HepG2 (cell line): ENCODE results near the gene RUNX2. TPM values are rescaled to one million over a fixed set of nuclear protein-coding genes. Genes with fewer than 3 reads are reported as not detected.

Experiments used
- ATAC-seq: fragments of 200-7000 bp; cut with Tn5 transposase; 3 replicates; pipeline ENCODE4 v1.9.1; 2020; ENCODE audit warnings: mild to moderate bottlenecking, moderate library complexity
- BruUV-seq: library from RNA; stranded (reverse); fragments of 400-500 nt; replicated peaks from 2 replicates; lab custom pipeline; 2021; lab: Mats Ljungman, UMichigan
- CTCF ChIA-PET: fragments of 300-600 bp; formaldehyde crosslinking; extraction: SDS; loops from one replicate; lab custom pipeline; 2021; ENCODE audit warnings: low total read pairs, inconsistent platforms, low intra/inter-chr PET ratio; lab: Yijun Ruan, JAX
- POLR2A ChIA-PET: fragments of 350-600 bp; sonication (Branson Sonifier 250); formaldehyde crosslinking; loops from one replicate; lab custom pipeline; 2020; ENCODE audit warnings: antibody characterized with exemption, inconsistent platforms; lab: Yijun Ruan, JAX
- DNase-seq: peaks from one replicate; pipeline ENCODE4 v3.0.0-alpha.2; 2015; ENCODE audit warnings: low spot score
- FAIRE-seq: peaks from 3 replicates; lab custom pipeline; 2011; peaks lifted over from hg19 to GRCh38; lab: Jason Lieb, UNC
- H2AFZ ChIP-seq: one replicate; pipeline ENCODE4 v1.6.1; 2011; ENCODE audit warnings: low read length, inconsistent platforms
- H3K27ac ChIP-seq: fragments of 300-600 bp; 3 replicates; pipeline ENCODE4 v1.8.0; 2011; ENCODE audit warnings: mixed run types, mild to moderate bottlenecking, mixed read lengths, low read length, inconsistent platforms; ENCODE audit not compliant: insufficient read depth; ENCODE audit errors: extremely low read length
- H3K27me3 ChIP-seq, 2 experiments: fragments of 200-600 bp in 1 of 2; 2 replicates in 1 of 2; 3 replicates in 1 of 2; pipeline versions ENCODE4 v1.6.0 to v1.8.0; 2011; ENCODE audit warnings: low read length in 2 of 2, mild to moderate bottlenecking in 2 of 2, moderate library complexity in 2 of 2, inconsistent platforms in 1 of 2; ENCODE audit not compliant: insufficient read depth in 2 of 2, control insufficient read depth in 1 of 2
- H3K36me3 ChIP-seq, 2 experiments: fragments of 200-600 bp in 1 of 2; replicated peaks in 1 of 2; 2 replicates in 1 of 2; 3 replicates in 1 of 2; pipeline versions ENCODE4 v1.5.1 to v1.8.0; 2011; ENCODE audit warnings: low read length in 2 of 2, inconsistent platforms in 1 of 2; ENCODE audit not compliant: insufficient read depth in 2 of 2, control insufficient read depth in 1 of 2
- H3K4me1 ChIP-seq: 2 replicates; pipeline ENCODE4 v1.5.1; 2012; ENCODE audit warnings: low read length, inconsistent platforms; ENCODE audit not compliant: insufficient read depth
- H3K4me2 ChIP-seq: 2 replicates; pipeline ENCODE4 v1.6.0; 2011; ENCODE audit warnings: low read depth, low read length, inconsistent platforms
- H3K4me3 ChIP-seq, 3 experiments: fragments of 200-600 bp in 1 of 3; sonication (generic), shearing (Covaris generic) in 1 of 3; replicated peaks in 1 of 3; 2 replicates each; pipeline ENCODE4 v1.5.1; 2011 to 2016; ENCODE audit warnings: low read length in 3 of 3, inconsistent platforms in 2 of 3, low read depth in 2 of 3, mild to moderate bottlenecking in 2 of 3, control low read depth in 1 of 3, mixed read lengths in 1 of 3; ENCODE audit not compliant: insufficient read depth in 1 of 3
- H3K79me2 ChIP-seq: one replicate; pipeline ENCODE4 v1.6.1; 2011; ENCODE audit warnings: low read length, inconsistent platforms; ENCODE audit not compliant: insufficient read depth
- H3K9ac ChIP-seq: 2 replicates; pipeline ENCODE4 v1.6.0; 2011; ENCODE audit warnings: mild to moderate bottlenecking, low read depth, low read length, inconsistent platforms; ENCODE audit not compliant: insufficient read depth
- H3K9me3 ChIP-seq: 2 replicates; pipeline ENCODE4 v1.5.1; 2012; ENCODE audit warnings: mild to moderate bottlenecking, low read length
- H4K20me1 ChIP-seq: 2 replicates; pipeline ENCODE4 v1.6.0; 2011; ENCODE audit warnings: inconsistent platforms, mild to moderate bottlenecking, low read length, moderate library complexity; ENCODE audit not compliant: insufficient read depth
- BHLHE40 ChIP-seq: IDR thresholded peaks from 2 replicates; pipeline ENCODE4 v1.6.1; 2011; ENCODE audit warnings: low read length, improper control_type of control experiment
- HOXA7 ChIP-seq: sonication (generic); formaldehyde crosslinking; IDR thresholded peaks from 2 replicates; pipeline ENCODE4 v1.8.1; 2022; ENCODE audit warnings: mild to moderate bottlenecking, missing genetic modification reagents, moderate library complexity
- SRY ChIP-seq: sonication (generic); formaldehyde crosslinking; IDR thresholded peaks from 2 replicates; pipeline ENCODE4 v1.8.0; 2022; ENCODE audit warnings: mild to moderate bottlenecking, missing genetic modification reagents
- ZBTB20 ChIP-seq: sonication (generic); formaldehyde crosslinking; IDR thresholded peaks from 2 replicates; pipeline ENCODE4 v1.8.1; 2023; ENCODE audit warnings: missing genetic modification reagents, low read depth, mild to moderate bottlenecking, borderline replicate concordance
- ZBTB21 ChIP-seq: sonication (generic); formaldehyde crosslinking; IDR thresholded peaks from 2 replicates; pipeline ENCODE4 v1.4.0; 2020; ENCODE audit warnings: missing genetic modification reagents
- ZFP36L1 ChIP-seq: sonication (generic); formaldehyde crosslinking; IDR thresholded peaks from 2 replicates; pipeline ENCODE4 v1.8.0; 2022; ENCODE audit warnings: mild to moderate bottlenecking, missing genetic modification reagents, moderate library complexity
- ZFP41 ChIP-seq: sonication (generic); formaldehyde crosslinking; IDR thresholded peaks from 2 replicates; pipeline ENCODE4 v1.4.0; 2020; ENCODE audit warnings: mild to moderate bottlenecking, missing genetic modification reagents, borderline replicate concordance
- ZFX ChIP-seq: sonication (generic); formaldehyde crosslinking; IDR thresholded peaks from 2 replicates; pipeline ENCODE4 v1.4.0; 2020; ENCODE audit warnings: mild to moderate bottlenecking, low read depth, missing genetic modification reagents, moderate library complexity
- ZNF24 ChIP-seq: fragments of 450-650 bp; IDR thresholded peaks from 2 replicates; pipeline ENCODE4 v1.6.1; 2017; ENCODE audit warnings: antibody characterized with exemption, mild to moderate bottlenecking
- ZNF343 ChIP-seq: sonication (generic); formaldehyde crosslinking; IDR thresholded peaks from 2 replicates; pipeline ENCODE4 v1.4.0; 2020; ENCODE audit warnings: mild to moderate bottlenecking, missing genetic modification reagents
- ZNF652 ChIP-seq: IDR thresholded peaks from 2 replicates; pipeline ENCODE4 v1.6.1; 2016; ENCODE audit warnings: low read depth, borderline replicate concordance
- WGBS: methylation state at CpG from one replicate; pipeline ENCODE4 v1.1.6; 2017; ENCODE audit warnings: low lambda C conversion rate; 5-methylcytosine and 5-hydroxymethylcytosine counted together
- in situ Hi-C: cut with HindIII; loops from 2 replicates; pipeline ENCODE4 v1.10.0; 2017; ENCODE audit warnings: low pct_unique_long_range_greater_than_20kb; ENCODE audit not compliant: extremely low pct_ligation_motif_present
- intact Hi-C: fragments of 100-400 bp; cut with micrococcal nuclease; formaldehyde crosslinking; loops from one replicate; pipeline ENCODE4 v1.10.0; 2022; ENCODE audit not compliant: unreplicated experiment
- polyA plus RNA-seq, 8 experiments: library from polyadenylated mRNA; depleted of rRNA in 3 of 8; stranded (reverse) in 7 of 8; unstranded in 1 of 8; fragments of >200 nt; fragmentation: Illumina TruSeq in 4 of 8; extraction: Trizol in 4 of 8; gene quantifications; 2 replicates each; pipeline versions ENCODE4 v1.2.1 to v1.2.3, GENCODE V29; 2011 to 2016; ENCODE audit warnings: low read depth in 4 of 8, missing spikeins in 1 of 8, mixed read lengths in 1 of 8; ENCODE audit not compliant: insufficient read depth in 1 of 8
- total RNA-seq, 5 experiments: library from RNA; depleted of rRNA; stranded (reverse); fragments of >200 nt; fragmentation: Illumina TruSeq; extraction: Trizol; gene quantifications; 2 replicates each; pipeline ENCODE4 v1.2.3, GENCODE V29; 2016; ENCODE audit warnings: low read depth in 1 of 5
- TF ChIP-seq, protein P1 (sequence below): sonication (generic); formaldehyde crosslinking; IDR thresholded peaks from 2 replicates; pipeline ENCODE4 v1.8.1; 2023; ENCODE audit warnings: mild to moderate bottlenecking, missing genetic modification reagents
- TF ChIP-seq, protein P2 (sequence below): sonication (generic); formaldehyde crosslinking; IDR thresholded peaks from 2 replicates; pipeline ENCODE4 v1.5.1; 2020; ENCODE audit warnings: mild to moderate bottlenecking, missing genetic modification reagents
- TF ChIP-seq, protein P3 (sequence below): sonication (generic); formaldehyde crosslinking; IDR thresholded peaks from 2 replicates; pipeline ENCODE4 v1.5.0; 2020; ENCODE audit warnings: missing genetic modification reagents, mild to moderate bottlenecking, borderline replicate concordance
- TF ChIP-seq, protein P4 (sequence below), 2 experiments: sonication (generic) in 1 of 2; formaldehyde crosslinking in 1 of 2; IDR thresholded peaks; 2 replicates each; pipeline versions ENCODE4 v1.5.1 to v1.6.1; 2011 to 2020; ENCODE audit warnings: borderline replicate concordance in 1 of 2, low read depth in 1 of 2, low read length in 1 of 2, mild to moderate bottlenecking in 1 of 2, missing genetic modification reagents in 1 of 2, moderate library complexity in 1 of 2

The RUNX2 gene
- total and polyA plus RNA-seq, 2 of the 13 experiments (the other 11 are each of a cell fraction or from before 2014, with no cell fraction given), result not detected

DNA sequence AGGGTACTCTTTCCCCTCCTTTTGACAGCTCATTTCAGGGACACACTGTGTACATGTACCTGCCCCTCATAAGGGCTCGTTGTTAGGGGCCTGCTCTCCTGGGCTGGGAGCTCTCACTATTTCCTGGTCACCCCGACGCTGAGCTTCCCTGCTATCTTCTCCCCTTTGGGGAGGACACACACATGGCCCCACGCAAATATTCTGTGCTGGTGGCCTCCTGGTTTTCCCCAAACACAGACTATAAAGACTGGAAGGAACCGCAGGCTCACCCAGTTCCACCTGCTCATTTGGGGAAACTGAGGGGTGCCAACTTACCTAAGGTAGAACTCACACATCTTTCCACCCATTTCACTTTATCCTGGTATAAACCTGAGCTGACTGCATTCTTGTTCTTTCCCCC is 351.0 kb downstream of the RUNX2 start:
- in situ Hi-C loops, result no loop called here
- Histone ChIP-seq H3K27ac (no peak overlapping the region), H3K4me2 (no peak overlapping the region), H2AFZ (no peak overlapping the region), H3K36me3 (no peaks in the 10 kb centered on the region), H3K4me3 (no peak overlapping the region), H4K20me1 (no peaks in the 10 kb centered on the region), H3K79me2 (no peaks in the 10 kb centered on the region), H3K9ac (no peak overlapping the region), H3K4me1 (no peaks in the 10 kb centered on the region), H3K27me3 (peaks cover 0 to 12% of the 10 kb centered on the region in 2 experiments; a peak in 3 of 5 replicates), H3K9me3 (peaks cover 5% of the 10 kb centered on the region; the same call in 1 of the 2 replicates)
- 26% methylated on average over 5 of the region's 5 CpGs for WGBS
- intact Hi-C loops, result no loop called here
- ATAC-seq (no peak), DNase-seq (no peak), FAIRE-seq (no peak)
- BruUV-seq, result no TSS peak
- POLR2A ChIA-PET, result no interaction called here
- CTCF ChIA-PET, result no interaction called here
- TF ChIP-seq BHLHE40, result no peak
- TF ChIP-seq, protein P1, sequence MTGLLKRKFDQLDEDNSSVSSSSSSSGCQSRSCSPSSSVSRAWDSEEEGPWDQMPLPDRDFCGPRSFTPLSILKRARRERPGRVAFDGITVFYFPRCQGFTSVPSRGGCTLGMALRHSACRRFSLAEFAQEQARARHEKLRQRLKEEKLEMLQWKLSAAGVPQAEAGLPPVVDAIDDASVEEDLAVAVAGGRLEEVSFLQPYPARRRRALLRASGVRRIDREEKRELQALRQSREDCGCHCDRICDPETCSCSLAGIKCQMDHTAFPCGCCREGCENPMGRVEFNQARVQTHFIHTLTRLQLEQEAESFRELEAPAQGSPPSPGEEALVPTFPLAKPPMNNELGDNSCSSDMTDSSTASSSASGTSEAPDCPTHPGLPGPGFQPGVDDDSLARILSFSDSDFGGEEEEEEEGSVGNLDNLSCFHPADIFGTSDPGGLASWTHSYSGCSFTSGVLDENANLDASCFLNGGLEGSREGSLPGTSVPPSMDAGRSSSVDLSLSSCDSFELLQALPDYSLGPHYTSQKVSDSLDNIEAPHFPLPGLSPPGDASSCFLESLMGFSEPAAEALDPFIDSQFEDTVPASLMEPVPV, result no peak
- no peak for TF ChIP-seq ZNF652
- TF ChIP-seq ZFX, result no peak
- TF ChIP-seq ZBTB21 (CRISPR knock-in tag), result no peak
- no peak for TF ChIP-seq ZNF343 (CRISPR knock-in tag)
- TF ChIP-seq, protein P2, sequence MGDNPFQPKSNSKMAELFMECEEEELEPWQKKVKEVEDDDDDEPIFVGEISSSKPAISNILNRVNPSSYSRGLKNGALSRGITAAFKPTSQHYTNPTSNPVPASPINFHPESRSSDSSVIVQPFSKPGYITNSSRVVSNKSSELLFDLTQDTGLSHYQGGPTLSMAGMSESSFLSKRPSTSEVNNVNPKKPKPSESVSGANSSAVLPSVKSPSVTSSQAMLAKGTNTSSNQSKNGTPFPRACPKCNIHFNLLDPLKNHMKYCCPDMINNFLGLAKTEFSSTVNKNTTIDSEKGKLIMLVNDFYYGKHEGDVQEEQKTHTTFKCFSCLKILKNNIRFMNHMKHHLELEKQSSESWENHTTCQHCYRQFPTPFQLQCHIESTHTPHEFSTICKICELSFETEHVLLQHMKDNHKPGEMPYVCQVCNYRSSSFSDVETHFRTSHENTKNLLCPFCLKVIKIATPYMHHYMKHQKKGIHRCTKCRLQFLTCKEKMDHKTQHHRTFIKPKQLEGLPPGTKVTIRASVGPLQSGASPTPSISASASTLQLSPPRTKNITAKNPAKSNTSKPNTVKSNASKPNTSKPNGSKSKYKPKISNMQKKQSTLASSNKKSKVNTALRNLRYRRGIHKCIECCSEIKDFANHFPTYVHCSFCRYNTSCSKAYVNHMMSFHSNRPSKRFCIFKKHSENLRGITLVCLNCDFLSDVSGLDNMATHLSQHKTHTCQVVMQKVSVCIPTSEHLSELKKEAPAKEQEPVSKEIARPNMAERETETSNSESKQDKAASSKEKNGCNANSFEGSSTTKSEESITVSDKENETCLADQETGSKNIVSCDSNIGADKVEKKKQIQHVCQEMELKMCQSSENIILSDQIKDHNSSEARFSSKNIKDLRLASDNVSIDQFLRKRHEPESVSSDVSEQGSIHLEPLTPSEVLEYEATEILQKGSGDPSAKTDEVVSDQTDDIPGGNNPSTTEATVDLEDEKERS (CRISPR knock-in tag), result no peak
- TF ChIP-seq, protein P3, sequence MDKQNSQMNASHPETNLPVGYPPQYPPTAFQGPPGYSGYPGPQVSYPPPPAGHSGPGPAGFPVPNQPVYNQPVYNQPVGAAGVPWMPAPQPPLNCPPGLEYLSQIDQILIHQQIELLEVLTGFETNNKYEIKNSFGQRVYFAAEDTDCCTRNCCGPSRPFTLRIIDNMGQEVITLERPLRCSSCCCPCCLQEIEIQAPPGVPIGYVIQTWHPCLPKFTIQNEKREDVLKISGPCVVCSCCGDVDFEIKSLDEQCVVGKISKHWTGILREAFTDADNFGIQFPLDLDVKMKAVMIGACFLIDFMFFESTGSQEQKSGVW (CRISPR knock-in tag), result no peak
- TF ChIP-seq, protein P4, sequence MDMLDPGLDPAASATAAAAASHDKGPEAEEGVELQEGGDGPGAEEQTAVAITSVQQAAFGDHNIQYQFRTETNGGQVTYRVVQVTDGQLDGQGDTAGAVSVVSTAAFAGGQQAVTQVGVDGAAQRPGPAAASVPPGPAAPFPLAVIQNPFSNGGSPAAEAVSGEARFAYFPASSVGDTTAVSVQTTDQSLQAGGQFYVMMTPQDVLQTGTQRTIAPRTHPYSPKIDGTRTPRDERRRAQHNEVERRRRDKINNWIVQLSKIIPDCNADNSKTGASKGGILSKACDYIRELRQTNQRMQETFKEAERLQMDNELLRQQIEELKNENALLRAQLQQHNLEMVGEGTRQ (IDR thresholded peaks at IDR 0.05; ENCODE audit: low read depth, low read length), result no peak
- TF ChIP-seq, protein P4 (CRISPR knock-in tag; IDR thresholded peaks at IDR 0.05; ENCODE audit: borderline replicate concordance), result no peak
- no peak for TF ChIP-seq ZFP36L1
- TF ChIP-seq ZFP41 (CRISPR knock-in tag), result no peak
- no peak for TF ChIP-seq ZBTB20
- no peak for TF ChIP-seq SRY (CRISPR knock-in tag)
- no peak for TF ChIP-seq HOXA7 (CRISPR knock-in tag)
- no peak for TF ChIP-seq ZNF24
